Islet of Langerhans (tissue), 1 donor: ENCODE measurements around the gene PRKCE.

ENCODE experiments used
- FAIRE-seq: peaks from one replicate; lab custom pipeline; 2011; peaks lifted over from hg19 to GRCh38; lab: Jason Lieb, UNC

PRKCE gene

DNA sequence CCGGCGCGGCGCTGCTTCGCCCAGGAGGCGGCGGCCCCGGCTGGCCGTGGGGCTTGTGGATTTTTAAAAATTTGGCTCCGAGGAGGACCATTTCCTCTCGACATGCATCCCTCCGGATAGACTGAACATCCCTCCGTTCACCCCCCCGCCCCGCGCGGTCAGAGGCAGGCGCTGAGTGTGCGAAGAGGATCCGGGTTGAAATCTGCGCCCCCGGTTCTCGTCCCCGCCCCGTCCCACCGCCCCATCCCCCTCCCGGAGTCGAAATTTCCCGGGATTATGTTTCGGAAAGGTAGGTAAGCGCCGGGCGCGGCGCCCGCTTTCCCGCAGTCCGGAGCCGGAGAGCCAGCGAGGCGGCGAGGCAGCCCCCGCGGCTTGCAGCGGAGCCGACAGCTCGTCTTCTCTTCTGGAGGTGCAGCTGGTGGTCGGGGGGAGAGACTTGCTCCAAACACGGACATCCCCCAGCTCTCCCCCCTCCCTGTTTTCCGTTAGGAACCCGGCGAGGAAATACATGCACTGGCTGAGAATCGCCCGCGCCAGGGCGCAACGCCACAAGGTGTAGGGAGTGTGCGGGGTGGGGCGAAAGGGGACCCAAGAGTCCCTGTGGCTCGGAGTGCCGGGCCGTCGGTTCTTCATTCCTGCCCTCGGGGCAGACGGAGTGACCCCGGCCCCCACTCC is at the start of gene PRKCE:
Gene PRKCE (plus strand): TSS at position 261 of the 675 bp plus-strand sequence.
- FAIRE-seq = no peak

DNA sequence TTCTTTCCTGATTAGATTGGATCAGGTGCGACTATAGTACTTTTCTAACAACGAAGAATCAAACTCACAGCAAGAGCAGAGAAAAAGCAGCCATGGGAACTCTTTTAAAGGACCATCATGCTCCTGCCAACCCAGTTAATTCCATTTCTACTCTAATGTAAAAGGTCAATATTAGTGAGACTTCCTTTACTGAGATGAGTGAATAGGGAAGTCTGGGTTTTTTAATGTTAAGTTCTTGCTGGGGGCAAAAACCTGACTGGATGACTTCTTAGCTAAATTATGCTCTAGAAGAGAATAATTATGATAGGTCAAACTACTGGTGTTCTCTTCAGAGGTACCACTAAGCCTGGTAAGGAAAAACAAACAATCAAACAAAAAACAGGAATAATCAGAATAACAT is 48.9 kb upstream of the PRKCE start:
- no peak for FAIRE-seq

DNA sequence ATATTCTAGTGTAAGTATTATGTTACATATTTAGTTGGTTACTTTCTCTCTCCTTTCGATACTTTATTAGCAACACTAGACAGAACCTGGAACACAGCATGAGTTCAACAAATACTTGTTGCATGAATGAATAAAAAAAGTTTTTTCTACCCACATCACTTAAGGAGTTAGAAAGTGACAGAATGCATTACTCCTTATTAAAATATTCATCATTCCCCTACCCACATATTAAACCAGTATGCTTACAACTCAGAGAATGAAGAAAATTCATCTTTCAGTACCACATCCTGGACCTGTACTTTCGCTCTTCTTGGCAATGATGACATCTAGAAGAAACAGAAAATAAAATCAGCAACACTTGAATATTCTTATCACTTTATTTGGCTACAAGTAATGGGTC is 46.4 kb upstream of the PRKCE start:
- no peak for FAIRE-seq

DNA sequence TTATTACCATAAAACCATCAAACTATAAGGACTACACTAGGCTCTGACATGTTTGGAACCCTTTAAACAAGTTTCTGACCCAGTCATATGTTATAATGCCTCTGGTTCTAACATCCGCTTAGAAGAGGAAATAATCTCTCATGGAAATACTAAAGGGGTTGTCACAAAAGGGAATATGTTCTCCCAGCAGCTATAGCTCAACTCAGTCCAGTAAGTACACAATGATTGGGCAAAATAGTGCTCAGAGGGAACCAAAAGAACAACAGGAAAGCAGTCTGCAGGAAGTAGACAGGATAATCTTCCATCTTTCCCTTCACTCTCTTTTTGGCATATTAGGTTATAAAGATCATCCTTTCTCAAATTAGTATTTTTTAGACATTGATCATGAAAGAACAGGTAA is 44.7 kb upstream of the PRKCE start:
- no peak for FAIRE-seq

DNA sequence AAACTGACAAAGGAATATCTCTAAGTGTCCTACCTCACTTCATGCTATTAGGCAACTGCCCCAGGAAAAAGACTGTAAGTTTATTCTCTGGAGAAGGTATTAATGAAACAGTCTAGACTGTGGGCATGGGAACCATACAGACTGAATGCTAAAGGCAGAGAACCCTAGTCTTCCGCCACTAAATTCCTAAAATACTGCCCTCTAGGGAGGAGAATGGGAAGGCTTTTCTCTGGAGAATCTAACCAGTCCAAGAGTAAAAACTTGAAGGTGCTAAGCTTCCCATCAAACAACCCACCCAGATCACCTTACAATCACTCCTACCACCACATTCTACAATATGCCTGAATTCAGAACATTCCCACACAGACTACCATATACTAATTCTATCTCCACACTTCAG is 43.8 kb upstream of the PRKCE start:
- no peak for FAIRE-seq

DNA sequence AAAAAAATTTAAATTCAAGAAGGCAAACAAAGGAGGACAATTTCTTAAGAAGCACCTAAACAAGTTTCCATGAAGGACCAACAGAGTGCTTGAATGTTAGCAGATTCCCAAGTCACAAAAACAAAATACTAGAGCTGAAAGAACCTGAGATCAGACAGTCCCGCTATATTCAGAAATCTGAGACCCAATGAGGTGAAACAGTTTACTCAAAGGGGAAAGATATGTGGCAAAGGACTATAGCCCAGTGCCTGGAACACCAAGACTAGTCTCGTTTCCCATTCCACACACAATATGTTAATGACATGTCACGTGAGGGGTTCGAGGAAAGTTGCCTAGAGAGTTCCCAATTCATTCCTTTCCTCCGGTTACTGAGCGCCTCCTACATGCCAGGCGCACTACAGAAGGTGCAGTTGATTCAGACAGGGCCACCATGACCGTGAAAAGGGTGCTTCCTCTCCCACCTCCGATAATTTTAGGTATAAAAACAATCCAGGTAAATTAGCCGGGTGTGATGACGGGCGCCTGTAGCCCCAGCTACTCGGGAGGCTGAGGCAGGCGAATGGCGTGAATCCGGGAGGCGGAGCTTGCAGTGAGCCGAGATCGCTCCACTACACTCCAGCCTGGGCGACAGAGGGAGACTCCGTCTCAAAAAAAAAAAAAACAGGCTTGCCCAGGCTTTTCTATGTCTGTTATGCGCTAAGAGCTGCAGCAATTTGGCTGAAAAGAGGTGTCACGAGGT is 41.0 kb upstream of the PRKCE start:
- FAIRE-seq = no peak

DNA sequence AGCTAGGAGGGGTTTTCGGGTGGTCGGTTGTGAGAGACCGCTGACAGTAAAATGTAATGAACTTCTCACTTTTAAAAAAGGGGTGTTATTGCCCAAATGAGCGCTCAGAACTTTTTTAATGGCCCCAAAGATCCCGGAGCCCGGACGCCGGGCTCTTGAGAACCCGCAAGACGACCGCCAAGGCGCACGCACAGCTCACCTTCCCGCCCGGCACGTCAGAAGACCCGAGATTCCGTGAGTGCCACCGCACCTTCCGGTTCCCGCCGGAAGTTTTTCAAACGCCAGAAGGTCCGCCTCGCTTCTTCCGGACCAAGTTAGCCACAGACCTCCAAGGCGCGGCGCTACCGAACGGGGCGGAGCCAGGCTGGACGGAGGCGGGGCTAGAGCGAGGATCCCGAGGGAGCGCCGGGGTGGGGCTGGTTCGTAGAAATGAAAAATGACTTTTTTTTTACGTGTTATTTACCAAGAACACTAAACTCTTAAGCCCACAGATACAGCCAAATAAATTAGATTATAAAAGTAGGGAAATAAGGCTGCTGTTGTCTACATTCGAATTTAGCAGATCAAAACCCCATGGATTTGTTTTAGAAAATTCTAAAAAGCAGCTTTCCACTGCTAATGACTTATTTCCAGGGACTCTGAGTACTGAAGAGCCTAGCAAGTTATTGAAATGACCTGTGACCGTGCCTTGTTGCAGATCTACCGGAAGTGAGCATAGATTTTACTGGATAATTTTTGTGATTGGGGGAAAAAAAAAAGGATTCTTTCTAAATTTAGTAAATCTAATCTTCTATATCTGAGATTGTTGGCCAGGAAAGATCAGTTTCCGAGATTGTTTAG is 40.2 kb upstream of the PRKCE start, which contains the start of gene SRBD1:
Gene SRBD1 (minus strand): TSS at position 248 of the 840 bp plus-strand sequence. CDS start 5,826 bp downstream, outside the sequence.
- FAIRE-seq = no peak

DNA sequence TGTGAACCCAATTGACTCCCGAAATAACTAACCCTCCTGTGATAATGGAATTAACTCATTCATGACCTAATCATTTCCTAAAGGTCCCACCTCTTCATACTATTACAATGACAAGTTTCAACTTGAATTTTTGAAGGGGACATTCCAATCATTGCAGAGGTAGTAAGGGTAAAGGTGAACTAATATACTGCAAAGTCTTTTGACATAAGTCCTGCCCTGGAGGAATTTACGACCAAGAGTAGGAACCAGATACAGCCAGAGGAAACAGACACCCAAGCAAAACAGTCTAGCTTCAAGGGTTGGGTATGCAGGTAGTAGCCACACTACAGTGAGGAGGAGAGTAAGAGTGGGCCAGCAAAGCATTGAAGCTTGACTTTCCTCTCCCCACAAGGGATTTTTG is 39.2 kb upstream of the PRKCE start:
- no peak for FAIRE-seq

DNA sequence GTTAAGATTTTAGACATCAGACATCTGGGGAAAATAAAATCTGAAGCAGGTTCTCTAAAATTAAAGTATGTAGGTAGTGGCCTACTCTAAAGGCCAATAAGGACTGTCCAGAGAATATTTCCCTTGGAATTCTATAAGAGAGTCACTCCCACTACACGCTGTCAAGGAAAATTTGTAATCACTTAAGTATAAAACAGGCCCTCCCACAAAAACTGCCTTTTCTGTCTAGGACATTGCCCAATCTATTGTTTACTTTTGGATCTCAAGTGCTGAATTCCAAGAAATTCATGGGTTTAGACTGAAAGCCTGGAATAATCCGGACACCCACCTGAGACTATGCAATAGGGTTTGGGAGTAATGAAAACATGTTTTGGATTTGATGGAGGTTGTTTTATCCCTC is 38.7 kb upstream of the PRKCE start:
- FAIRE-seq = no peak

DNA sequence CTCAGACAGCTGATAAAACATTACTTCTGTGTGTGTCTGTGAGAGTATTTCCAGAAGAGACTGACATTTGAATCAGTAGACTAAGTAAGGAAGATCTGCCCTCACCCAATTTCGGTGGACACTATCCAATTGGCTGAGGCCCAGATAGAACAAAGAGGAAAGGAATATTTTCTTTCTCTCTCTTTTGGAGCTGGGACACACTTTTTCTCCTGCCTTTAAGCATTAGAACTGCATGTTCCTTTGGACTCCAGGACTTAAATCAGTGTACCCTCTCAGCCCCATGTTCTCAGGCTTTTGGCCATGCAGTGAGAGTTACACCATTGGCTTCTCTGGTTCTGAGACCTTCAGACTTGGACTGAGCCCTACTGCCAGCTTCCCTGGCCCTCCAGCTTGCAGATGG is 37.1 kb upstream of the PRKCE start:
- FAIRE-seq = no peak

DNA sequence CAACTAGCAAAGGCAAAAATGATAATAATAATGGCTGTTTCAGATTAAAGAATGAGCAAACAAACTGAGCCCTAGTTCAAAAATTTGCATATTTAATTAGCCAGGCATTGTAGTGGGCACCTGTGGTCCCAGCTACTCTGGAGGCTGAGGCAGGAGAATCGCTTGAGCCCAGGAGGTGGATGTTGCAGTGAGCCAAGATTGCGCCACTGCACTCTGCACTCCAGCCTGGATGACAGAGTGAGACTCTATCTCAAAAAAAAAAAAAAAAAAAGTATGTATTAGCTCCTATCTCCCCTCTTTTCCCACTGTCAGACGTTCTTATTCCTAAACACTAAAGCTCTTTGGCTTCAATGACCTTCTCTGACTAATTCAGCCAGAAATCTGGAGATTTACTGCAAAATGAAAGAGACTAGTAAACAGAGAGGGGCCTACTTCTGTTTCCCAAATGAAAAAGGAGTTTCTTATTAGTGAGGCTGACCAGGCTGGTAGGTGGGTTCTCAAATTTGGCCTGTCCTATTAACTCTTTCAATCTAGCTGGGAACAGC is 36.5 kb upstream of the PRKCE start:
- FAIRE-seq = no peak

DNA sequence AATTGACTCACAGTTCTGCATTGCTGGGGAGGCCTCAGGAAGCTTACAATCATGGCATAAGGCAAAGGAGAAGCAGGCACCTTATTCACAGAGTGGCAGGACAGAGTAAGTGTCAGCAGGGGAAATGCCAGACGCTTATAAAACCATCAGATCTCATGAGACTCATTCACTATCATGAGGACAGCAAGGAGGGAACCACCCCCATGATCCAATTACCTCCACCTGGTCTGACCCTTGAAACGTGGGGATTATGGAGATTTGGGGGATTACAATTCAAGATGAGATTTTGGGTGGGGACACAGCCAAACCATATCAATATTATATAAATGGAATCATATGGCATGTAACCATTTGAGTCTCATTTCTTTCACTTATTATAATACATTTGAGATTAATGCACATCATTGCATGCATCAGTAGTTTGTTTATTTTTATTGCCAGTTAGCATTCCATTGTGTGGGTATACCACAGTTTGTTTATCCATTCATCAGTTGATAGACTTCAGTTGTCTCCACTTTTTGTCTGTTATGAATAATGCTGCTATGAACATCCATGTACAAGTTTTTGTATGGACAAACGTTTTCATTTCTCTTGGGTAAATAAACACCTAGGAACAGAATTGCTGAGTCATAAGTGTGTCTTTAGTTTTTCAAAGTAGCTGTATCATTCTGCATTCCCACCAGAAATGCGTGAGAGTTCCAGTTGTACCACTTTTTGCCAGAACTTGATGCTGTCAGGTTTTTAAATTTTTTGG is 34.6 kb upstream of the PRKCE start:
- FAIRE-seq = peak; percentile 79

DNA sequence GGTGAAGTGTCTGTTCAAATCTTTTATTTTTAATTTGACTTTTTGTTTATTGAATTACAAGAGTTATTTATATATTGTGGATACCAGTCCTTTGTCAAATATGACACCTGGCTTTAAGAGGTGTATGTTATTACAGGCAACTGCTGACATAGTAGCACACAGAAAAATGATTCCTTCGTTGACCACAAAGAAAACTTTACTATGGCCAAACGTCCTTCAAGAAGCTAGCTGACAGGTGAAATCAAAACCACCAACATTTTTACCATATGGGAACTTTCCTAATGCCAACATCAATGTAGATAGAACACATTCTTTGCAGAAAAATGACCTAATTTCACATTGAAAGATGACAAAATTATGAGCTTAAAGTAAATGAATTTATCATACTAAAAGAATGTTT is 34.0 kb upstream of the PRKCE start:
- no peak for FAIRE-seq

DNA sequence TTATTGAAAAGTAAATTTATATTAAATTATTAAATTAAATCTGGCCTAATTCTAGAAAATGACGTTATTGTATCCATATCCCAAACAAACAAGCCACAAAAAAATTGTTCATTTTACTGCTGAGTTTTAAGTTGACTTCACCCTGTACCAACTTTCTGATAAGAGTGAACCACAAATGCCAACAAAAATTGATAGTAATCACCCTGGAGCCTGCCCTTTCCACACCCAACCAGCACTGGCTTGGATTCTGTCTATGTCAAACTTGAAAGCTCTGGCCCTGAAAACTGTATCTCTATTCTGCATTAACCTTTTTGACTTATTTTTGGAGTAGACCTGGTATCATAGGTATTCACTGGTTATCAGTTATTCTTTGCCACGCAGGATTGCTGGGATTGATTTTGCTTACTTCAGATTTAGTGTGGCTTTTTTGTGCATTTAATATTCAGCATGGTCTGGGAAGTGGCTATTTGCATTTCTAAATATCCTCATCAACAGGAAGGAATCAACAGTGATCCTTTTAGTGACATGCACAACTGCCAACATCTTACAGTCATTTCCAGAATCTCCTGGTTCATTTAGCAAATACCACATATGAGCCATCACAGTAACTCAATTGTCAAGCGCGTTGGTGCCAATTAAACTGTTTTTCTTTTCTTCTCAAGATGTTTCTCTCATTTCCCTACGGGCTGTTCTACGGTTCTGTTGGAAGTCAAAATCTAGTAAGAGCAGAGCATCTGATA is 29.0 kb upstream of the PRKCE start:
- FAIRE-seq = peak; percentile 90

DNA sequence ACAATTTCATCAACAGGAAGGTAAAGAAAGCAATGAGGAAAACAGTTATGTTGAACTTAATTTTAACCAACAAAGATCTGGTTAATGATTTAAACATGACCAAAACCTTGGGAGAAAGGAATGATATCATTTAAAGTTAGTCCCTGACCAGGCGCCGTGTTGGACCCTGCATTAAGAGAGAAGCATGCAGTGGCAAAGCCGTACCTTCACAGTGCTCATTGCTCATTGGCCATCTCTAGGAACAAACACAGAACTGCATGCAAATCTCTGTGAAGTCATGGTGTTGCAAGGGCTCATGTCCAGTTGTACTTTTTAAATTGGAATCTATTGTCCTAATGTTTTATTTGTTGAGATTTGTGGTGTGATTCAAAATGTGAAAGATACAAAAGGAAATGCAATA is 28.4 kb upstream of the PRKCE start:
- no peak for FAIRE-seq

DNA sequence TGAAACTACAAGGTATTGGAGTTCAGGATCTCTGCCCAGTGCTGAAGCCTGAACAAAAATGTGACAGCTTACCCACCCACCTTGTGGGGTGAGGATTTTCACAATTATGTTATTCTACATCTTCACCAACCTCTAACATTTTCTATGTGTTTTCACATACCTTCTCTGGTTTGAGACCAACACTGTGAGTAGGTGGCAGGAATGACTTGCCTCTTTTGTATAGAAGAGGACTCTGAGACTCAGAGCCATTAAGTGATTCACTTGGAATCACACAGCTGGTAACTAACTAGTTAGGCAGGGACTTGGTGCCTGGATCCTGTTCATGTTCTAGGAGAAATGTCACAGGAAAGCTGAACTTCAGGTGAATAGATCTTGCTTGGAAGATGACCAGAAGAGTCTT is 25.7 kb upstream of the PRKCE start:
- FAIRE-seq = no peak

DNA sequence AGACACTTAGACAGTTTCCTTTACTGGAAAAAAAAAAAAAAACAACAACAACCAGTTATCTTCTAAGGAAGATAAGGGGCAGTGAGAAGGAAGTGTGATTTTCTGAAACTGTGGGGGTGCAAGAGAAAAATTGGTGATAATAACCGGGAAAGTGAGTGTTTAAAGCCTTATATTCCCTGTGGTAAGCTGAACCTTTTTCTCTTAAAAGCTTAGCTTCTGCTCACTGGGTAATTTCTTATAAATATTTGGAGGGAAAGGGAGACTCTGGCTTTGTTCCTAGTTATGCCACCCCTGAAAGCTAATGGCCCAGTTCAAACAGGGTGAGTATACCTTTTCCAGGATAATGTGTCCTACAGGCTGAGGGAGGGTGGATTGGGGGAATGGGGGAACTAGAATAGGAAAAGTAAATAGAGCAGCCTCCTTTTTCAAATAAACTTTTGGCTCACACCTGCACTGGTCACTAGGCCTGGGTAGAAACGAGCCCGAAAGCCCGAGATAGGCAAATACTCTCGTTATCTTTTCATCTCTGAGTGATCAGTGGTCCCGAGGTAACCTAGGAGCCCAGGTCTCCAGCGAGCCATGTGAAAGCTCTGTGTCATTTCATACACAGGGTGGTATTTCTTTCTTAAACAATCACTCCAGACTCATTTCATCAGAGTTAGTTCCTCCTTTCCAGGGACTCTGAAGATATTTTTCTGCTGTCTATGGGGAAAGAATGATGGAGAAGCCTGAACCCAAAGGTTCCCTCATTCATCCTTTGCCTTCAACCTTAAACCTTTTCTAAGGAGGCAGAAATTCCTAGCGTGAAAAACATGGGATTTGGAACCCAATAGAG is 24.9 kb upstream of the PRKCE start:
- FAIRE-seq = peak; percentile 93

DNA sequence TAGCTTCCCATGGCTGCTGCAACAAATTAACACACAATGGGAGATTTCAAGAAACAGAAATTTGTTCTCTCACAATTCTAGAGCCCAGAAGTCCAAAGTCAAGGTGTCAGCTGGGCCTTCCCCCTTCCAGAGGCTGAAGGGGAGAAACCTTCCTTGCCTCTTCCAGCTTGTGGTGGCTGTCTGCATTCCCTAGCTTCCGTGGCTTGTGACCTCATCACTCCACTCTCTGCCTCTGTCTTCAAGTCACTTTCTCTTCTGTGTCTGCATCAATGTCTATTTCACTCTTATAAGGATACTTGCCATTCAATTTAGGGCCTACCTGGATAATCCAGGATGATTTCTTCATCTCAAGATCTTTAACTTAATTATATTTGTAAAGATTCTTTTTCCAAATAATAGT is 23.6 kb upstream of the PRKCE start:
- no peak for FAIRE-seq

DNA sequence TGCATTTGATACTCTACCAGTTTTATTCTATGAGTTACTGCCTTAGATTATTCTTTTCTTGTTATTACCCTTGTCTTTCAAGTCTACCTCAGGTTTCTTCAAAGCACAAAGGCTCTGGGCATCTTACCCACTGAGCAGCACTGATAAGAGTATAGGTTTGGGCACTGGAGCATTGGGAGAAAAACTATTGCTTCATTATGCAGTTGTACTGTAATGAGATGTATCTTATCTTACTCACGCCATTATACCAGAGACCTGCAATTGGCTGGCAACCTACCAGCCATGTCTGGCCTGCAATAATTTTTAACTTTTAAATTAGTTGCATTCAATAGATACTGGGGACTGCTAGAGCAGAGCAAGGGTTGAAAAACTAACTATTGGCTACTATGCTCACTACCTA is 21.5 kb upstream of the PRKCE start:
- no peak for FAIRE-seq

DNA sequence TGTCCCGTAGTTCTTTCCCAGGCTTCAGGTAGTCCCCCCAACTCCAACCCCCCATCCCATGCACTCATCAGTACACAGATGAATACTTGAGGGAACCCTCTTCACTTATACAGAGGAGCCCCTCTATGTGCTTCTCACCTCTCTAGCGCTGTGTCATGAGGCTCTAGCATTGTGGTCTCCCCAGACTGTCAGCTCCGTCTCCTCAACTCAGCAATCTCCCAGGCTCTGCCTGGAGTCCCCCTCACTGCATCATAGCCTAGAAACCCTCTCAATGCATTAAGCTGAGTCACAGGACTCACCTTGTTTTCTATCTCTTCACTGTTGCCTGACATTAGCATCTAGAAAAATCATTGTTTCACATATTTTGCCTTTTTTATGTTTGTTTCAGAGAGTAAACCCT is 20.2 kb upstream of the PRKCE start:
- FAIRE-seq = no peak
